Brain microvascular endothelial cell (primary cell): ENCODE results near the gene CLCN6.

Experiments used
- DNase-seq: peaks from one replicate; pipeline ENCODE4 v3.0.0-alpha.2; 2020
- H3K27ac ChIP-seq: fragments of 250-450 bp; sonication (Bioruptor Pico); 2 replicates; pipeline ENCODE4 v1.5.1; 2020; ENCODE audit warnings: mild to moderate bottlenecking, moderate library complexity
- H3K27me3 ChIP-seq: fragments of 250-450 bp; sonication (Bioruptor Pico); replicated peaks from 2 replicates; pipeline ENCODE4 v1.5.1; 2020; ENCODE audit warnings: mild to moderate bottlenecking
- H3K36me3 ChIP-seq: fragments of 250-450 bp; sonication (Bioruptor Pico); replicated peaks from 2 replicates; pipeline ENCODE4 v1.5.1; 2020; ENCODE audit warnings: mild to moderate bottlenecking
- H3K4me3 ChIP-seq: 2 replicates; pipeline ENCODE4 v1.5.1; 2011; ENCODE audit warnings: low read depth, mild to moderate bottlenecking, control low read depth, low read length, moderate library complexity
- CTCF ChIP-seq: IDR thresholded peaks from 2 replicates; pipeline ENCODE4 v1.5.1; 2011; ENCODE audit warnings: low read depth, mild to moderate bottlenecking, moderate library complexity, low read length, control low read depth, inconsistent platforms; ENCODE audit errors: missing control alignments
- in situ Hi-C: cut with HindIII; loops from 2 replicates; pipeline ENCODE4 v1.10.0; 2017; ENCODE audit warnings: low sequenced_read_pairs, low pct_ligation_motif_present

The CLCN6 gene

GRCh38 chr1:11845641-11846335 lies 39.8 kb downstream of the CLCN6 start:
- no peak for DNase-seq
- no peak for TF ChIP-seq CTCF
- no peak overlapping the region for H3K4me3 ChIP-seq
- H3K27me3 ChIP-seq: no peaks in the 10 kb centered on the region
- H3K36me3 ChIP-seq: peaks cover 36% of the 10 kb centered on the region
- in situ Hi-C loops: no loop called here
- H3K27ac ChIP-seq: no peak overlapping the region

- Histone ChIP-seq H3K27ac (no peak within 1 kb of the TSS), H3K36me3 (peaks cover 18% of the 10 kb centered on the region), H3K4me3 (no peak within 1 kb of the TSS), H3K27me3 (no peaks in the 10 kb centered on the region)
- TF ChIP-seq CTCF: no peak
- no peak for DNase-seq
- in situ Hi-C loops: no loop called here
These were observed 41.8 kb downstream of the CLCN6 start, which contains the start of gene NPPA for GRCh38 chr1:11847667-11848372. Gene NPPA (minus strand): TSS chr1:11847783. CDS start chr1:11847684, 99 bp downstream.

GRCh38 chr1:11848373-11848700 lies 42.3 kb downstream of the CLCN6 start:
- H3K4me3 ChIP-seq: no peak overlapping the region
- no peak for DNase-seq
- no peak for TF ChIP-seq CTCF
- H3K36me3 ChIP-seq: peaks cover 18% of the 10 kb centered on the region
- no peaks in the 10 kb centered on the region for H3K27me3 ChIP-seq
- no peak overlapping the region for H3K27ac ChIP-seq
- in situ Hi-C loops: no loop called here

- in situ Hi-C loops: no loop called here
- no peak for DNase-seq
- Histone ChIP-seq H3K27ac (no peak overlapping the region), H3K27me3 (peaks cover 3% of the 10 kb centered on the region), H3K36me3 (peaks cover 5% of the 10 kb centered on the region), H3K4me3 (no peak overlapping the region)
- TF ChIP-seq CTCF: no peak
These were observed 44.2 kb downstream of the CLCN6 start for GRCh38 chr1:11850156-11850555.

- no peak for DNase-seq
- H3K27ac ChIP-seq: no peak overlapping the region
- H3K27me3 ChIP-seq: peaks cover 3% of the 10 kb centered on the region
- H3K36me3 ChIP-seq: no peaks in the 10 kb centered on the region
- TF ChIP-seq CTCF: no peak
- in situ Hi-C loops: no loop called here
- H3K4me3 ChIP-seq: no peak overlapping the region
These were observed 45.2 kb downstream of the CLCN6 start for GRCh38 chr1:11851180-11851579.

GRCh38 chr1:11854519-11854918 lies 48.5 kb downstream of the CLCN6 start:
- Histone ChIP-seq H3K27ac (no peak overlapping the region), H3K36me3 (no peaks in the 10 kb centered on the region), H3K27me3 (peaks cover 24% of the 10 kb centered on the region), H3K4me3 (no peak overlapping the region)
- in situ Hi-C loops: no loop called here
- TF ChIP-seq CTCF: no peak
- DNase-seq: no peak
